Right cardiac atrium (tissue), 5 donors: Measurements from ENCODE around the gene SRP72. TPM values are rescaled to one million over a fixed set of nuclear protein-coding genes. Genes with fewer than 3 reads are reported as not detected.

Experiments used
- ATAC-seq, 2 donors: fragments of 200-7000 bp; cut with Tn5 transposase; one replicate each; pipeline versions ENCODE4 v1.8.0 to v1.9.1; 2020; ENCODE audit warnings: moderate library complexity in 2 of 2, mild to moderate bottlenecking in 1 of 2
- DNase-seq, 3 donors: peaks; one replicate each; pipeline ENCODE4 v3.0.0-alpha.2; 2020
- H3K27ac ChIP-seq: one replicate; pipeline ENCODE4 v1.5.1; 2013; ENCODE audit warnings: mild to moderate bottlenecking, low read length, control low read depth, moderate library complexity
- H3K27me3 ChIP-seq: one replicate; pipeline ENCODE4 v1.6.1; 2013; ENCODE audit not compliant: control insufficient read depth, insufficient read depth
- H3K4me1 ChIP-seq: one replicate; pipeline ENCODE4 v1.6.1; 2013; ENCODE audit warnings: low read length; ENCODE audit not compliant: control insufficient read depth, insufficient read depth
- H3K4me3 ChIP-seq: one replicate; pipeline ENCODE4 v1.5.1; 2013; ENCODE audit warnings: low read length, control low read depth
- H3K9me3 ChIP-seq: one replicate; pipeline ENCODE4 v1.6.1; 2013; ENCODE audit warnings: low read length; ENCODE audit not compliant: control insufficient read depth
- WGBS: extraction: QIAGEN DNeasy Blood & Tissue Kit; methylation state at CpG from one replicate; pipeline ENCODE4 v1.1.7; 2013; 5-methylcytosine and 5-hydroxymethylcytosine counted together
- intact Hi-C, 4 donors: fragments of 100-400 bp; cut with DNase I; formaldehyde crosslinking; loops; one replicate each; pipeline versions ENCODE4 v1.11.0 to v1.14.0; 2022 to 2023
- polyA plus RNA-seq: library from polyadenylated mRNA; stranded (reverse); fragments of 200-250 nt; gene quantifications from one replicate; pipeline ENCODE4 v1.2.3, GENCODE V29; 2013
- total RNA-seq, 4 donors: library from RNA; stranded (reverse); fragmentation: NEBNext Ultra II Directional; extraction: Animal tissue kit (Norgen Biotek cat#: 25700); gene quantifications; one replicate each; pipeline ENCODE4 v1.2.1, GENCODE V29; 2021
- donor health status: healthy with polysubstance abuse.
- donor health status: DM: no; HTN: yes; CAD: no.
- donor health status: DM: no; HTN: no; CAD: no.
- donor health status: DM: no; HTN: yes; CAD: no; lungs with severe emphysema.
- donor health status: DM: yes; HTN: yes; CAD: no.

The SRP72 gene
- total and polyA plus RNA-seq, 5 donors: 16.5 to 53.7 (median 36.2) TPM

- Histone ChIP-seq H3K9me3 (no peaks in the 10 kb centered on the region), H3K4me3 (no peak overlapping the region), H3K27ac (no peak overlapping the region), H3K4me1 (no peaks in the 10 kb centered on the region), H3K27me3 (no peaks in the 10 kb centered on the region)
- DNase-seq: no peak
- WGBS: 91% methylated on average over 1 of the region's 1 CpG
- intact Hi-C loops: no loop called here
- ATAC-seq: no peak
Observed at GRCh38 chr4:56512166-56512565, 44.7 kb downstream of the SRP72 start.

GRCh38 chr4:56513517-56513916 is 46.1 kb downstream of the SRP72 start:
- no peak for DNase-seq
- no peaks in the 10 kb centered on the region for H3K27me3 ChIP-seq
- no peaks in the 10 kb centered on the region for H3K4me1 ChIP-seq
- intact Hi-C loops: no loop called here
- H3K9me3 ChIP-seq: no peaks in the 10 kb centered on the region
- WGBS: 48% methylated on average over 2 of the region's 2 CpGs
- H3K4me3 ChIP-seq: no peak overlapping the region
- no peak overlapping the region for H3K27ac ChIP-seq
- ATAC-seq: no peak

GRCh38 chr4:56530269-56531148 is 63.1 kb downstream of the SRP72 start:
- no peak overlapping the region for H3K27ac ChIP-seq
- 3% methylated on average over 68 of the region's 68 CpGs for WGBS
- peak overlapping the region; percentile 70 for H3K4me3 ChIP-seq
- no peaks in the 10 kb centered on the region for H3K4me1 ChIP-seq
- ATAC-seq (peak; percentile 99 to 100), DNase-seq (peak; percentile 91 to 95 (median 95))
- H3K9me3 ChIP-seq: no peaks in the 10 kb centered on the region
- intact Hi-C loops: no loop called here
- no peaks in the 10 kb centered on the region for H3K27me3 ChIP-seq

GRCh38 chr4:56531149-56531770 is 63.8 kb downstream of the SRP72 start:
- WGBS: 32% methylated on average over 11 of the region's 11 CpGs
- H3K27ac ChIP-seq: no peak overlapping the region
- DNase-seq (no peak), ATAC-seq (no peak)
- no peaks in the 10 kb centered on the region for H3K9me3 ChIP-seq
- intact Hi-C loops: no loop called here
- H3K27me3 ChIP-seq: no peaks in the 10 kb centered on the region
- H3K4me1 ChIP-seq: no peaks in the 10 kb centered on the region
- no peak overlapping the region for H3K4me3 ChIP-seq

GRCh38 chr4:56531823-56532222 is 64.4 kb downstream of the SRP72 start:
- 61% methylated on average over 4 of the region's 4 CpGs for WGBS
- ATAC-seq (no peak), DNase-seq (no peak)

GRCh38 chr4:56532239-56532638 is 64.8 kb downstream of the SRP72 start:
- 96% methylated on average over 2 of the region's 2 CpGs for WGBS
- intact Hi-C loops: no loop called here

More at GRCh38 chr4:56531823-56532222, 64.4 kb downstream of the SRP72 start:
- Histone ChIP-seq H3K27me3 (no peaks in the 10 kb centered on the region), H3K9me3 (no peaks in the 10 kb centered on the region), H3K4me3 (no peak overlapping the region), H3K27ac (no peak overlapping the region), H3K4me1 (no peaks in the 10 kb centered on the region)
- intact Hi-C loops: no loop called here

GRCh38 chr4:56535915-56536314 is 68.5 kb downstream of the SRP72 start:
- intact Hi-C loops: no loop called here
- Histone ChIP-seq H3K9me3 (no peaks in the 10 kb centered on the region), H3K4me3 (no peak overlapping the region), H3K27ac (no peak overlapping the region), H3K27me3 (no peaks in the 10 kb centered on the region), H3K4me1 (no peaks in the 10 kb centered on the region)
- DNase-seq: no peak
- WGBS: 79% methylated on average over 7 of the region's 7 CpGs
- ATAC-seq: no peak

More at GRCh38 chr4:56532239-56532638, 64.8 kb downstream of the SRP72 start:
- Histone ChIP-seq H3K4me1 (no peaks in the 10 kb centered on the region), H3K9me3 (no peaks in the 10 kb centered on the region), H3K4me3 (no peak overlapping the region), H3K27me3 (no peaks in the 10 kb centered on the region), H3K27ac (no peak overlapping the region)
- ATAC-seq (no peak), DNase-seq (no peak)

GRCh38 chr4:56537147-56537546 is 69.7 kb downstream of the SRP72 start:
- H3K4me3 ChIP-seq: no peak overlapping the region
- H3K27ac ChIP-seq: no peak overlapping the region
- no peaks in the 10 kb centered on the region for H3K9me3 ChIP-seq
- ATAC-seq (no peak), DNase-seq (no peak)
- WGBS: 98% methylated on average over 1 of the region's 1 CpG
- no peaks in the 10 kb centered on the region for H3K27me3 ChIP-seq
- intact Hi-C loops: no loop called here
- no peaks in the 10 kb centered on the region for H3K4me1 ChIP-seq

- DNase-seq: no peak
- 83% methylated on average over 4 of the region's 4 CpGs for WGBS
- Histone ChIP-seq H3K27ac (no peak overlapping the region), H3K9me3 (no peaks in the 10 kb centered on the region), H3K27me3 (no peaks in the 10 kb centered on the region), H3K4me1 (no peaks in the 10 kb centered on the region), H3K4me3 (no peak overlapping the region)
- ATAC-seq: no peak
- intact Hi-C loops: loop anchor here in 1 of 4 donors (10.0 kb wide), 1 partner anchor 116 kb away; no protein-coding TSS in a partner anchor
Observed at GRCh38 chr4:56540826-56541225, 73.4 kb downstream of the SRP72 start.

- Histone ChIP-seq H3K4me1 (no peaks in the 10 kb centered on the region), H3K4me3 (peak overlapping the region; percentile 1), H3K27me3 (no peaks in the 10 kb centered on the region), H3K27ac (no peak overlapping the region), H3K9me3 (no peaks in the 10 kb centered on the region)
- WGBS: 2% methylated on average over 33 of the region's 33 CpGs
- ATAC-seq: peak; percentile 99 to 100
- intact Hi-C loops: loop anchor here in 1 of 4 donors (10.0 kb wide), 1 partner anchor 120 kb away; no protein-coding TSS in a partner anchor
- peak; percentile 84 to 95 (median 94) for DNase-seq
Observed at GRCh38 chr4:56544573-56545131, 77.2 kb downstream of the SRP72 start.

GRCh38 chr4:56550642-56551041 is 83.2 kb downstream of the SRP72 start:
- ATAC-seq (no peak), DNase-seq (no peak)
- no peaks in the 10 kb centered on the region for H3K9me3 ChIP-seq
- 63% methylated on average over 8 of the region's 8 CpGs for WGBS
- H3K27ac ChIP-seq: no peak overlapping the region
- H3K27me3 ChIP-seq: no peaks in the 10 kb centered on the region
- intact Hi-C loops: no loop called here
- H3K4me1 ChIP-seq: no peaks in the 10 kb centered on the region
- H3K4me3 ChIP-seq: no peak overlapping the region
